NCI-H2227 (cell line): ENCODE data around the gene PML.
"Not testable (repeated sequence)": the region's sequence is repeated elsewhere in the genome, so short reads cannot be mapped to it uniquely, and the experiment has no call there.

Source experiments
- DNase-seq: peaks from one replicate; lab custom pipeline; 2025; ENCODE audit not compliant: unreplicated experiment; lab: John Stamatoyannopoulos, UW

PML gene

DNA sequence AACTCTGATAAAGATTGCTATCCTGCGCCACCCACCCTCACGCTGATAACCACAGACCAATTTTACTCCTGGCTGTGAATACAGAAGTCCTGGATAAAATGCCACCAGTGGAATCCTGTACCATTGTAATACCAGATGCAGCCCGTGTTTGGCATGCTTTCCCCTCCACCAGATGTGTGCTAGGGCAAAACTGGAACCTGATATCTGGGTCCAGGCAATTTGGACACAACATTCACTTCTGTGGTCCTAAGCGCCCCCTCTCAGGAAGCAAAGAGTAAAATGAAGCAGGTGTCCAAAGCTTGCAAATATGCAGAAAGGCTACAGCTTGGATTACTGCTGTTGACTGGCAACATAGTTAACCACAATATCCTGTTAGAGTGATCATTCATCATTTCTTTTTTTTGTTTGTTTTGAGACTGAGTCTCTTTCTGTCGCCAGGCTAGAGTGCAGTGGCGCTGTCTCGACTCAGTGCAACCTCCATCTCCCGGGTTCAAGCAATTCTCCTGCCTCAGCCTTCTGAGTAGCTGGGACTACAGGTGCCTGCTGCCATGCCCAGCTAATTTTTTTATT is 35.4 kb upstream of the PML start:
- DNase-seq: no peak

DNA sequence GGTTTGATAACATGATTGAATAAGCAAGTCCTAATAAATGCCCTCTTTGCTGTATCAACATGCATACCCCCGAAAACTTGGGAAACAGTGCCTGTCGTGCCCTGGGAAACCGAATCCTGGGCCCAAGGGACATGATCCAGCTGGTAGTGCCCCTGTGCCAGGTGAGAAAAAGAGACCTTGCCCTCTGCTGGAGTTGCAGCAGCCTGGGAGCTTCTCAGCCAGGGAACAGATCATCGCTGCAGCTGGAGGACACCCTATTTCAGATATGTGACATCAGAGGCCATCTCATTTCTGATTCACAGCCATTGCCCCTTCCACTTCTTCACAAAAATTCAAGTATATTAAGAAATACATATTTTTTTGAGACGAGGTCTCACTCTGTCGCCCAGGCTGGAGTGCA is 34.7 kb upstream of the PML start:
- no peak for DNase-seq

DNA sequence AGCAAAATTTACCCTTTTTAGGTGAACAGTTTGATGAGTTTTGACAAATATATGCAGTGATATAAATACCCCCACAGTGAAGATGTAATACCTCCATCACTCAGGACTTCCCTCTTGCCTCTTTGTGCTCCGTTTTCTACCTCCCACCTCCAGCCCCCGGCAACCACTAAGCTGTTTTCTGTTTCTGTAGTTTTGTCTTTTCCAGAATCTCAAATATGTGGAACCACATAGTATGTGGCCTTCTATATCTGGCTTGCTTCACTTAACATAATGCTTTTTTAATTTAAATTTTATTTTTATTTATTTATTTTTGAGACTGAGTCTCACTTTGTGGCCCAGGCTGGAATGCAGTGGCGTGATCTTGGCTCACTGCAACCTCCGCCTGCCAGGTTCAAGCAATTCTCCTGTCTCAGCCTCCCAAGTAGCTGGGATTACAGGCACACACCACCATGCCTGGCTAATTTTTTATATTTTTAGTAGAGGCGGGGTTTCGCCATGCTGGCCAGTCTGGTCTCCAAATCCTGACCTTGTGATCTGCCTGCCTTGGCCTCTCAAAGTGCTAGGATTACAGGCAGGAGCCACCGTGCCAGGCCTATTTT is 33.9 kb upstream of the PML start:
- not testable (repeated sequence) for DNase-seq

DNA sequence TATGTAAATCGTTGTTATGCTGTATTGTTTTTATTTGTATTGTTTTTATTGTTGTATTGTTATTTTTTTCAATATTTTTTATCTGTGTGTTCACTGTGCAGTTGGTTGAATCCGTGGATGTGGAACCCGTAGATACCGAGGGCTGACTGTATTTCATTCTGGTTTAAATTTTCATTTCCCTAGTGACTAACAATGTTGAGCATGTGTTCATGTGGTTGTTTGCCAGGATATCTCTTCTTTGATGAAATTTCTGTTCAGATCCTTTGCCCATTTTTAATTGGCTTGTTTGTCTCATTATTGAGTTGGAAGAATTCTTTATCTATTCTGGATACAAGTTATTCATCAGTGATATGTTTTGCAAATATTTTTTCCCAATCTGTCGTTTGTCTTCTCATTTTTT is 32.1 kb upstream of the PML start:
- no peak for DNase-seq

DNA sequence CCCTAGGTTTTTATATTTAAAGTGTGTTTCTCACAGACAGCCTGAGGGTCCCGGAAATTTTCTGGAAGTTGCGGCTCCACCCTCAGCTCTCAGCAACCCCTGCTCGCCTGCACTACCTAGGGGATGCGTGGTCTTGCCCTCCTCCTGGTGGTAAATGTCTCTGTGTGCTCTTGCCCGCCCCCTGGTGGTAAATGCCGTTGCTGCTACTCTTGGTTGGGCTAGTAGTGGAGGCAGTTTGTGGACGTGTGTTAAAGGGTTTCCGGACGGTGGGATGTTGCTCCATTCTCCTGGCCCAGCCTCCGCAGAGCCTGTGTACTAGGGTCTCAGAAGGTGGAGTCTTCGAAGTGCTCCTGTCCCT is 29.8 kb upstream of the PML start:
- peak; percentile 81 for DNase-seq

DNA sequence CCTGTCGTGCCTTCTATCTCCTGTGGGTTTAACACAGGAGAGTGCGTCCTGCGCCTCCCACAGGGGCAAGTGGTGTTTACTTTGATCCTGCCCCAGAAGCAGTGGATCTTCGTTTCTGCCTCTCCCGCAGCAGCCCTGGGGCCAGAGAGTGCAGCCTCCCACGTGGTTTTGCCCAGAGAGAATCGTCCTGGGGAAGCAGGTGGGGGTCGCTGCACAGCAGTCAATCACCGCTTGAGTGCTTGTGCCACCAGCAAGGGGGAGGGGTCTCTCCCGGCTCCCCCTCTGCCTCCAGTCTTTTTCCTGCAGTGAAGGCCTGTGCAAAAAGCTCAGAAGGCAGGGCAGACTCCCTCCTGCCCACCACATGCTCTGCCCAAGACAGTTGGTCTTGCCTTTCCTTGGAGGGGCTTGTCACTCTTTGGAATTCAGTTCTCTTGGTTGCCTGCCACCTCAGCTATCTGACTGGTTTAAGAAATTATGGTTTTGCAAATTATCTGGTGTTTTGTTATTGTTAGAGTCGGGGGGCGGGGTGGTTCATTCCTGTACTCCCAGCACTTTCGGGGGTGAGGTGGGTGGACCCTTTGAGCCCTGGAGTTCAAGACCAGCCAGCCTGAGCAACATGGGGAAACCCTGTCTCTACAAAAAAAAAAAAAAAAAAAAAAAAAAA is 29.3 kb upstream of the PML start:
- peak; percentile 48 for DNase-seq

DNA sequence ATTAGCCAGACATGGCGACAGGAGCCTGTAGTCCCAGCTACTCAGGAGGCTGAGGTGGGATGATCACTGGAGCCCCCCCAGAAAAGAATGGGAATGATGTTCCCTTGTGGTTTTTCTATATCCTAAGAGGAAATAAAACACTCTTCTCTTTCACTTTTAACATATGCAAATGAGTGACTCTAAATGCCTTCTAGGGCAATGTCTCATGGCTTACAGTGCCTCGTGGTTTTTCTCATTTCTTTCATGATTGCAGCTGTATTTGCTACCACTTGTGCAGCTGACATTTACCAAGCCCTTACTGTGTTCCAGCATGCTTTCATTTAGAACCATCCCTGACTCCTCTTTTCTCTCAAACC is 28.8 kb upstream of the PML start:
- no peak for DNase-seq

DNA sequence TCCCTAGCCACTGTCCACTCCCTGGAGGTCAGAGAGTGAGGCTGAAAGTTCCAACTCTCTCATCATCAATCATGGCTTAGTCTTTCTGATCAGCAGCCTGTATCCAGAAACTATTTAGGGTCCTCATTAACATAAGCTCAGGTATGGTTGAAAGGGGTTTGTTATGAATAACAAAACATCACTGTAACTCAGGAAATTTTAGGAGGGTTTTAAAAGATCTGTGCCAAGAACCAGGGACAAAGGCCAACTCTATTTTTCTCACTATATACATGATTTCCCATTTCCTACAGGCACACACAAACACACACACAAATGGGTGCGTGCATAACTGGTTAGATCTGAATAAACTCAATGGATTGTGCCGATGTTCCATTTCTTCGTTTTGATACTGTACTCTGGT is 26.1 kb upstream of the PML start:
- no peak for DNase-seq

DNA sequence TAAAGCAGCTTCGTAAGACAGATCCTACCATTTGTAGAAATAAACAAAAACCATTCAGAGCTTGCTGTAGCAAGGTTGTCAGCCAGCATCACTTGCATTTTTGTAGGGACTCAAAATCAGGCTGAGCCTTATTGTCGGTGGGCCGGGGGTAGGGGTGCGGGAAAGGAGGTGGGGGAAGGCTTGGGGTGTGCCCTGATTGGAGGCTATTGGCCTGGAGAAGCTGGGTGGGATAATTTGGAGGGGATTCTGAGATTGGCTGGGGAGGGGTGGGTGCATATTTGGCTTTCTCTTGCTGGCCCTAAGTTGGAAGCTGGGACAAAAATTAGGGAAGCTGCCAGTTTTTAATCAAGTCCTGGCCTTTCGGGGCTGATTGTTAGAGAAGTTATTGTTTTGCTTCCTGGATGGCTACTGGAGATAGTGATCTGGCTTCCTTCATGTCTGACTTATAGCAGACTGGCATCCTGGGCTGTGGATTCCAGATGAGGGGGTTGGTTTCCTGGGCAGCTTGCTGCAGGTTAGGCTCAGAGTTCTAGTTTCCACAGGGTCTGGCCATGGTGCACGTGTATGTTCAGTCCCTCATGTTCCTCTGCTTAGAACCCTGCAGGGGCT is 25.3 kb upstream of the PML start:
- DNase-seq: no peak

DNA sequence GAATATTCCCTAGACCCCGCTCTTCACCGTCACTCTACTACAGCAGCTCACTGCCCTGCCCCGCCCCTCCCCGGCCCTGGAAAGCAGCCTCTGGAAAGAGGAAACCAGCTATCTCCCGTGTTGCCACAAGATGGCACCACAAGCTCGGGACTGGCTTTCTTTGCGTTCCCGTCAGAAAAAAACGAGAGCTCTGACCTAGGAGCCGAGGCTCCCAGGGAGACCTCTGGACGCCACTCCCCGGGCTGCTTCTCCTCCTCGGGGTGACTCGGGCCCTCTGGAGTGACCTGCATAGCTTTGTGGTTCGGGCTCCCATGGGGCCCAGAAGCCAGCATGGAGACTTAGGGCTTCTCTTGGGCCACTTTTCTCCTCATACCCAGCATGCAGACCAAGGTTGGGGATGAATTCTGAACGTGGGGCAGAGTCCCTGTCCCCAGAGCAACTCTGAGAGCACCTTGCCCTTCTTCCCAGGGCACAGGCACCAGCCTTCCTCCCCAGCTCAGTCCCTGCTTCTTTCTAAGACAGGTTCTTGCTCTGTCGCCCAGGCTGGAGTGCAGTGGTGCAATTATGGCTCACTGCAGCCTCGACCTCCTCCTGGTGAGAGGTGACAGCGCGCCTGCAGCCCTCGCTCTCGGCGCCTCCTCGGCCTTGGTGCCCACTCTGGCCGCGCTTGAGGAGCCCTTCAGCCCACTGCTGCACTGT is 21.4 kb upstream of the PML start:
- DNase-seq: peak; percentile 86

DNA sequence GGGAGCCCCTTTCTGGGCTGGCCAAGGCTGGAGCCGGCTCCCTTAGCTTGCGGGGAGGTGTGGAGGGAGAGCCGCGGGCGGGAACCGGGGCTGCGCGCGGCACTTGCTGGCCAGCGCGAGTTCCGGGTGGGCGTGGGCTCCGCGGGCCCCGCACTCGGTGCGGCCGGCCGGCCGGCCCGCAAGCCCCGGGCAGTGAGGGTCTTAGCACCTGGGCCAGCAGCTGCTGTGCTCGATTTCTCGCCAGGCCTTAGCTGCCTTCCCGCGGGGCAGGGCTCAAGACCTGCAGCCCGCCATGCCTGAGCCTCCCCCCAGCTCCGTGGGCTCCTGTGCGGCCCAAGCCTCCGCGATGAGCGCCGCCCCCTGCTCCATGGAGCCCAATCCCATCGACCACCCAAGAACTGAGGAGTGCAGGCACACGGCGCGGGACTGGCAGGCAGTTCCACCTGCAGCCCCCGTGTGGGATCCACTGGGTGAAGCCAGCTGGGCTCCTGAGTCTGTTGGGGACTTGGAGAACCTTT is 20.8 kb upstream of the PML start:
- DNase-seq: not testable (repeated sequence)

DNA sequence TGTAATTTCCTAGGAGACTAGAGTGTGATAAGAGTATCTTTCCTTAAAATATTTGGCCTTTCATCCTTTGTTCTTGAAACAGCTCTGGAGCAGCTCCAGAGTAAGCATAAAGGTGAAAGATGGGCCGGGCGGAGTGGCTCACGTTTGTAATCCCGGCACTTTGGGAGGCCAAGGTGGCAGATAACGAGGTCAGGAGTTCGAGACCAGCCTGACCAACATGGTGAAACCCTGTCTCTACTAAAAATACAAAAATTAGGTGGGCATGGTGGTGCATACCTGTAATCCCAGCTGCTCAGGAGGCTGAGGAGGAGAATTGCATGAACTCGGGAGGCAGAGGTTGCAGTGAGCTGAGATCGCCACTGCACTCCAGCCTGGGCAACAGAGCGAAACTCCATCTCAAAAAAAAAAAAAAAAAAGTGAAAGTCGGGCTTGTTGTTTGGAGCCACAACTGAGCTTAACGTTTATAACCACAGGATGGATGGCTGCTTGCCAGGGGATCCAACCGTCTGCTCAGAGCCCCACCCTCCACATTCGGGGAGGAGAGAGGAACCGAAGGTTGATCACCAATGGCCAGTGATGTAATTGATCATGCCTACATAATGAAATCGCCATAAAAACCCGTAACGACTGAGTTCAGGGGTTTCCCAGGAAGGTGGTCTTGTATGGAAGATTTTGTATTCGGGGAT is 18.9 kb upstream of the PML start:
- not testable (repeated sequence) for DNase-seq

DNA sequence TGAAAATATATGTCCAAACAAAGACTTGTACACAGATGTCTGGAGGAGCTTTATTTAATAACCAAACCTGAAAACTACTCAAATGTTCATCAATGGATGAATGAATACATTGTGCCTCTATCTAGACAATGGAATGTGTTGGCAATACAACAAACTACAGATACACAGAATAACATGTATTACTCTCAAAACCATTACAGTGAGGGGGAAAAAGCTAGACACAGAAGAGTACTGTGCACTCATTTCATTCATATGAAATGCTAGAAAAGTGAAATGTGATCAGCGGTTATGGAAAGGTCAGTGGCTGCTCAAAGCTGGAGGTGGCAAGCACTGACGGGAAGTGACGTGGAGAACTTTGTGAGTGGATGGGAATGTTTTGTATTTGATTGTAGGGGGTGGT is 15.6 kb upstream of the PML start:
- DNase-seq: no peak

DNA sequence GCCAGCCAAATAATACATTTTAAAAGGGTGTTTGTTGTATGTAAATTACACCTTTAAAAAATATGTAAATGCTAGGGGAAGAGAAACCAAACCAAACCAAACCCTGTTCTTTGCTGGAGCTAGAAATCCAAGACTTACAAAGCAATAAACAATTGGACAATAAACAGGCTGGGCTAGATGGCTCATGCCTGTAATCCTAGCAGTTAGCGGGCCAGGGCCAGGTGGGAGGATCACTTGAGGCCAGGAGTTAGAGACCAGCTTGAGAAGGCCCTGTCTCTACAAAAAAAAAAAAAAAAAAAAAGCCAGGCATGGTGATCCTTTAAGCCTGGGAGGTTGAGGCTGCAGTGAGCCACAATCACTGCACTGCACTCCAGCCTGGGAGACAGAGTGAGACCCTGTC is 14.9 kb upstream of the PML start:
- DNase-seq: no peak

DNA sequence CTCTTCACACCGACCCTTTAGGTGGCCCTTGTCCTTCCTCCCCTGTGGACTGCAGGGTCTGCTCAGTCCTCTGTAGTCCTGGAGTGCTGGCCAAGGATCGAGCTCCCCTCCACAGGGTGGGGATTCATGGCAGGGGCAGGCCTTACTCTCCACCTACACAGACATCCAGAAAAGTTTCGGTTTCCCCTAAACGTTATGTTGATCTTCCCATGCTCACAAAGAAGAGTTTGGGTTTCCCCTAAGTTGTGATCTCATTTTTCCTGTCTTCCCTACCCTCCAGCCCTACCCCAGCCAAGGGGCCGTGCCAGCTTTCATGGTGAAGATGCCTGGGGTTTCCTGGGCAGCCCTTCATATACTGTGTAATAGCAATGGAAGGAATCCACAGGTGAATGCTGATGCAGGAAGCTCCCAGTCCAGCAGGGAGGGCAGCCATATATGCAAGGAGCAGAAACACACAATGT is 12.7 kb upstream of the PML start:
- DNase-seq: no peak

DNA sequence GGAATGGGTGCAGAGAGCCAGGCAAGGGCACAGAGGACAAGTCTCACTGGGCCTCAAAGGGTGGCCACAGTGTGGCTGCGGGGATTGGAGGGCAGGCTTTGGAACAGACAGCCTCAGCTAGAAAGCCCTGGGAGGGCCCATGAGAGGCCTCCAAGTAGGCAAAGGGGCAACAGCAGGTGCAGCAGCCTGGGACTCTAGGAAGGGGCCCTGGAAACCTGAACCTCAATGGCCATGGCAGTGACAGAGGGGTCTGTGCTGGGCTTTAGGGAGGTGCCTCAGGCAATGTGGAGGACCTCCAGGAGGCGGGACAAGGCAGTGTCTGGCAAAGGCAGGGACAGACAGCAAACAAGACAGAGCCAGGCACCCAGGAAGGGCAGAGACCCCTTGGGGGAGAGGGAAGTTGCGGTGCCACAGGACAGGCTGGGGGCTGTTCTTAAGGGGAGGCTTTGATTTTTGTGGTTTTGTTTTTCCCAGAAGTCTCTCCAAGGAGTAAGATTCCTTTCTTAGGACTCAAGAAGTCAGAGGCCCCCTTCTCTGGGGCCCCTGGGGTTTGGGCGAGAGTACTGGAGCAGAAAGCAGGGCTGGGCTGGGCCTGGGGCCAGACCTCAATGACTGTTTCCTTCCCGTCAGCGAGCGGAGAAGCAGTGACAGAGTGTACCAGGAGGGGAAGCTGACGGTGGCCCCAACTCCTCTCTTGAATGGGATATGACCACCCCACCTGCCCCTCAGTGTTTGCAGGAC is 12.1 kb upstream of the PML start:
- no peak for DNase-seq

DNA sequence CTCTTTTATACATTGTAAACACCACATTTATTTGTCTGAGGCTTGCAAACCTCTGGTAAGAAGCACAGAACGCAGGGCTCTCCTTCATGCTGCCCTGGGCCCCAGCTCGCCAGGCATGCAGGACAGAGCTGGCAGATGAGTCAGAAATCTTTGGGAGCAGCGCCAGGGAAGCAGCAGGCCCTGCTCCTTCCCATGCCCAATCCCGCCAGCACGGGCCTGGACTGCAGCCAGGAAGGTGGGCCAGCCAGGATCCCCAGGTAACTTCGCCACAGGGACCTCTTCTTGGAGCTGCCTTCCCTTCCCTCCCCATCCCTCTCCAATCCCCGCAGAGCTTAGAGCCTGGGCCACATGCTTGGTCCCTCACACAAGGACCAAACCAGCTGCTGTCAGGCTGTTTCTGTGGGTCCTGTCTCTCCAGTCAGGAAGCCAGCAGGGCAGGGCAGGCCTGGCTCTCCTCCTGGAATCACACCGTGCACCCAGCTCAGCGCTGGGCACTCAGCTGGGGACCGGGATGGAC is 11.2 kb upstream of the PML start:
- no peak for DNase-seq

DNA sequence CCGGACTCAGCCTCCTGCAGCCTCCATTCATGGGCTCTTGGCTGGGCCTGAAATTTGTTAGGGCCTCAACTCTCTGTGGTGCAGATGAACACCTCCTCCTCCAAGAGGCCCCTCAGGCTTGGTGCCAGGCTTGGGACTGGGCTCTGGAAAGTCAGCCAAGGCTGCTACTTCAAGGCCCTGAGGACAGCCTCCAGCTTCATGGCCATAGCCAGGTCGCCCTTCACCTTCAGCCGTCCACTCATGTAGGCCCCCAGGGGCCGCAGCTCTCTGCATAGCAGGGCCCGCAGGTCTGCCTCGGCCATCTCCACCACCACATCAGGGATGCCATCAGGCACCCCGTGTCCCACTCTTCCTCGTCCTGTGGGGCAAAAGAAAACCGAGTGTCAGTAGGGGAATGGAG is 10.7 kb upstream of the PML start:
- no peak for DNase-seq

DNA sequence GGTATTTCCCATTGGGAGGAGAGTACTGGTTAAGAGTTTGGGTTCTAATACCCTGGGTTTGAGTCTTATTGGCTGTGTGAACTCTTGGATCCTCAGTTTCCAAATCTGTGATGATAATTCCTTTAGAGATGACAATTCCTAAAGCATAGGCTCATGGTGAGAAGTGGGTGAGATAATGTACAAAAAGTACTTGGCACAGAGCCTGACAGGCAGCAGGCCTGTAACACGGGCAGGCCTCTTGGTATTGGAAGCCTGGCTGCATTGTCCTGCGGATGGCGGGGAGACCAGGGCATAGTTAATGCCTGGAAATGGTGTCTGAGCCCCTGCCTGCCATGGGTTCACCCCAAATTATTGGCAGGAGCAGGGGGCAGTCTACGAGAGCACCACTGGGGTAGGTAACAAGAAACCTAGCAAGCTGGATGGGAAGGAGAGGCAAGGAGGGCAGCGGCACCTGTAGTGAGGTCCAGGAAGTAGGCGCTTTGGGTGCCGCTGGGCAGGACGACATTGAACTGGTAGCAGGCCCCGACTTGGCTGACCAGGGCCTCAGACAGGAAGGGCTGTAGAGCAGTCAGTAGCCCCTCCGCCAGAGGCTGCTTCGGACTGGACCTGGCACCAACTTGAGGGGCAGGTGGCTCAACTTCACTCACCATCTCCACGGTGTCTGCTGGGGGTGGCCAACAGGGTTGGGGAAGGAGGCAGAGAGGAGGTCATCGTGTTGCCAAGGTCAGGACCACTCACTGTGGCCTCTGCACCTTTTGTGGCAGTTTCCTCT is 10.1 kb upstream of the PML start:
- DNase-seq: no peak
